ENCODE measurements around the gene CYB561. TPM values are rescaled to one million over a fixed set of nuclear protein-coding genes. Genes with fewer than 3 reads are reported as not detected.

The CYB561 gene
- total and polyA plus RNA-seq, 10 of the 15 experiments (the other 5 are each of a cell fraction or from before 2014, with no cell fraction given), result 0.52 to 6.9 (median 2.5) TPM

GRCh38 chr17:63483655-63484575 lies 37.8 kb upstream of the CYB561 start:
- ChIA-PET POLR2A (interaction anchor here (0.6 kb wide), 1 partner anchor 286 kb away, joined by 5 read pairs; no protein-coding TSS in a partner anchor), SMC1A (ENCODE audit: uncharacterized antibody, unreplicated experiment) (interaction anchor here (1.3 kb wide), 1 partner anchor 102 kb away, joined by 3 read pairs; no protein-coding TSS in a partner anchor), CTCF (interaction anchor here (0.8 to 2.0 kb wide), 3 partner anchors 45 to 77 kb away, joined by 3 to 5 read pairs (median 4); no protein-coding TSS in a partner anchor), RAD21 (ENCODE audit: unreplicated experiment) (no interaction called here)
- 36% methylated on average over 16 of the region's 16 CpGs for WGBS (ENCODE audit: insufficient coverage, insufficient replicate concordance, low lambda C conversion rate, missing lambda C conversion rate)
- Histone ChIP-seq H3K9me3 (replicated peaks; ENCODE audit: control insufficient read depth, insufficient read depth, low read length) (no peaks in the 10 kb centered on the region), H2AFZ (ENCODE audit: control insufficient read depth, low read depth, low read length) (no peak overlapping the region), H3K36me3 (ENCODE audit: control insufficient read depth in 2 of 2, insufficient read depth in 2 of 2, low read length in 1 of 2) (no peaks in the 10 kb centered on the region), H3K27ac (ENCODE audit: control insufficient read depth, insufficient read depth) (no peak overlapping the region), H3K79me2 (ENCODE audit: control insufficient read depth, insufficient read depth, low read length) (no peaks in the 10 kb centered on the region), H3K4me2 (ENCODE audit: control insufficient read depth, insufficient read depth) (no peak overlapping the region), H3K9ac (ENCODE audit: control insufficient read depth, insufficient read depth, low read length) (no peak overlapping the region), H3K27me3 (replicated peaks in 1 of 2; ENCODE audit: control insufficient read depth in 2 of 2, insufficient read depth in 2 of 2, low read length in 1 of 2) (no peaks in the 10 kb centered on the region; a peak in 2 of 4 replicates), H3K4me3 (no peak overlapping the region), H3K4me1 (ENCODE audit: control insufficient read depth, insufficient read depth, low read length) (no peaks in the 10 kb centered on the region), H4K20me1 (ENCODE audit: control insufficient read depth, insufficient read depth) (no peaks in the 10 kb centered on the region)
- in situ Hi-C loops (cut with MboI), result no loop called here
- ATAC-seq (no peak), DNase-seq (ENCODE audit: low read depth, low spot score) (no peak), FAIRE-seq (no peak)
- intact Hi-C loops (cut with micrococcal nuclease; ENCODE audit: unreplicated experiment), result no loop called here
- TF ChIP-seq HCFC1 (IDR thresholded peaks at IDR 0.05; ENCODE audit: low read length) (no peak), EGR1 (IDR thresholded peaks at IDR 0.05; ENCODE audit: borderline replicate concordance in 1 of 2, low read depth in 2 of 2, low read length in 2 of 2) (no peak), PRDM15 (CRISPR knock-in tag; IDR thresholded peaks at IDR 0.05) (no peak), RUNX3 (IDR thresholded peaks at IDR 0.05; ENCODE audit: low read length) (no peak), ATF2 (IDR thresholded peaks at IDR 0.05; ENCODE audit: low read length) (no peak), FOXM1 (IDR thresholded peaks at IDR 0.05; ENCODE audit: low read depth, low read length) (no peak), RELB (IDR thresholded peaks at IDR 0.05; ENCODE audit: low read depth) (no peak), BRCA1 (IDR thresholded peaks at IDR 0.05; ENCODE audit: low read depth, low read length) (no peak), TARDBP (IDR thresholded peaks at IDR 0.05; ENCODE audit: borderline replicate concordance) (no peak), KLF5 (IDR thresholded peaks at IDR 0.05; ENCODE audit: partially characterized antibody) (no peak), PKNOX1 (IDR thresholded peaks at IDR 0.05) (no peak), SMARCA5 (IDR thresholded peaks at IDR 0.05) (no peak)
- BruUV-seq (replicated peaks), result no TSS peak

Measured in GM12878 (cell line).